GM21515 (cell line): Measurements from ENCODE around the gene PXMP2.
"Not testable (repeated sequence)": the region's sequence is repeated elsewhere in the genome, so short reads cannot be mapped to it uniquely, and the experiment has no call there.

ENCODE experiments used
- ATAC-seq: cut with Tn5 transposase; IDR thresholded peaks from one replicate; pipeline ENCODE4 v1.9.1; 2021; ENCODE audit not compliant: unreplicated experiment

PXMP2 gene

GRCh38 chr12:132747395-132747794 lies 60.0 kb downstream of the PXMP2 start:
- ATAC-seq, result no peak

GRCh38 chr12:132747896-132748295 lies 60.5 kb downstream of the PXMP2 start:
- ATAC-seq, result no peak

GRCh38 chr12:132748319-132748718 lies 60.9 kb downstream of the PXMP2 start:
- ATAC-seq, result no peak

- ATAC-seq, result not testable (repeated sequence)
Observed at GRCh38 chr12:132753670-132754069, 66.3 kb downstream of the PXMP2 start.

- no peak for ATAC-seq
Observed at GRCh38 chr12:132754160-132754932, 67.0 kb downstream of the PXMP2 start.
